GM19025 (cell line): ENCODE measurements around the gene RUNX2.

Experiments used
- ATAC-seq: cut with Tn5 transposase; IDR thresholded peaks from one replicate; pipeline ENCODE4 v1.9.1; 2021; ENCODE audit warnings: mild to moderate bottlenecking, low read depth, moderate library complexity; ENCODE audit not compliant: unreplicated experiment

Gene RUNX2

DNA sequence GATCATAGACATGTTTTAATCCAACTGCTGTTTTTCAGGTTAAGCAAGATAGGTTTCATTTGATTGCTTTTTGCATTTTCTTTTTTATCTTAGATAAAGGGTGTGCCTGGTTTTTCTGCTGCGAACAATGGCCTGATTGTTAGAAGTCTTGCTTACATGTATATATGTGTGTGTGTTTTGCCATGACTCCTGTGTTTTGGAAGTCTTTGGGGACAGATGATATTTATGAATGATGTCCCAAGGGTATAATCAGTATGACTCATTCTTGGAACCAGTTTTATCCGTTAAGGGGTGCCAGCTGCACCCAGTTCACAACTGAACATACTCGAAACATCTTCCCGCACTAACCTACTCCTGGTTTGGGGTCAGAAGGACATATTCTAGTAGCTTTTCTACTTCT lies 279.7 kb downstream of the RUNX2 start:
- no peak for ATAC-seq

DNA sequence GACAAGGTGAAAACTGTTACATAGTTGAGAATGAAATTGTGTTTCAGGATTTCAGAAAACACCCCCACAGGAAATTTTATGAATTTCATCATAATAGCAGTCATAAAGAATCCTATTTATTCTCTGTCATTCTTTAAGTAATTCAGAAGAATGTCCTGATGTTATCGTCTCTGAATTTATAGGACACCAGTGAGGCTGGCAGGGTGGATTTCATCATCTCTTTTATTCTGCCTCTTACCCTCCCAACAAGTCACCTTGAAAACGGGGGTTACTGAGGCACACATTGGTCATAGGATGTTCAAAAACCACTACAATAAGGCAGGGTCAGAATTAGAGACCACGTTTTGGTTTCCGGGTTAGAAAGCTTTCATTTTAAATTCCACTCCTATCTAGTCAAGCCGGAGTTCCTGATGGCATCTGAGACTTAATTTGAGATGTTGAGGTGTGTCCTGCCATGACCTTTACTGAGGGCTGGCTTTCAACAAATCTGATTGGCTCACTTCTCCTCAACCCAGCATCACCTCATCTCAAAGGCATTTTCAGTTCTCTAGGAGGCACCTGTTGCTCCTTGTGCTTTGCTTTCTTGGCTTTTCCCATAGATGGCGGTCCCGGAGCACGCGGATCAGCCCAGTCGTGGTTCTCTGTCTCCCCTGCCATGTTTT lies 280.3 kb downstream of the RUNX2 start:
- no peak for ATAC-seq

GRCh38 chr6:45609141-45609638 lies 281.1 kb downstream of the RUNX2 start:
- ATAC-seq: no peak

DNA sequence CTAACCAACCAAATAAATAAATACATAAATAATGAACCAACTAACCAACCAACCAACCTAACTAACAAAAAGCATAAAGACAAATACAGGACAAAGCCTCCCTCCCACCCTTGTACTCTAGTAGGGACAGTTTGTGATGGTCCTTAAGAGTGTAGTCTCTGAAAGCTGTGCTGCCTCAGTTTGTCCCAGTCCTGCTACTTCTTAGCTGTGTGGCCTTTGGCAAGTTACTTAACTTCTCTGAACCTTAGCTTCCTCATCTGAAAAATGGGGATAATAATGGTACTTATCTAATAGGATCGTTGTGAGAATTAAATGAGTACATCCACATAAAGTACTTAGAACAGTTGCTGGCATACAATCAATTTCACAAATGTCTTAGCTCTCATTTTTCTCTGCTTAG lies 282.2 kb downstream of the RUNX2 start:
- ATAC-seq: no peak

GRCh38 chr6:45610832-45611231 lies 282.7 kb downstream of the RUNX2 start:
- no peak for ATAC-seq

DNA sequence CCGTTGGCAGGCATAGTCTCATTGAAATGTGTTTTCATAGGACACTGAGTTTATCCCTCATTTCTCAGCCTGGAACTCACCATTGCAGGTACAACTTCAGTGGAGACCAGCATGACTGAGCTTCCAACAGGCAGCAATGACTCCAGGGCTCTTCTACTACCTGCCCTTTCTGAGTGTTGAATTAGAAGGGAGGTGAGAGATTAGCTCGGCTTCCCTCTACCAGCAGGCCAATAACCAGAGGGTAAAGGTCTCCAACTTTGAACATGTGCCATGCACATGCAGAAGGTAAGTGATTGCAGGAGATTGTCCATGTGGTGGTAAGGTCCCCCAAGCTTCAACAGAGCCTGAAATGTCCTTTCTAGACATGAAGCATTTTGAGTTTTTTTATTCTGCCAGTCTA lies 283.4 kb downstream of the RUNX2 start:
- no peak for ATAC-seq

DNA sequence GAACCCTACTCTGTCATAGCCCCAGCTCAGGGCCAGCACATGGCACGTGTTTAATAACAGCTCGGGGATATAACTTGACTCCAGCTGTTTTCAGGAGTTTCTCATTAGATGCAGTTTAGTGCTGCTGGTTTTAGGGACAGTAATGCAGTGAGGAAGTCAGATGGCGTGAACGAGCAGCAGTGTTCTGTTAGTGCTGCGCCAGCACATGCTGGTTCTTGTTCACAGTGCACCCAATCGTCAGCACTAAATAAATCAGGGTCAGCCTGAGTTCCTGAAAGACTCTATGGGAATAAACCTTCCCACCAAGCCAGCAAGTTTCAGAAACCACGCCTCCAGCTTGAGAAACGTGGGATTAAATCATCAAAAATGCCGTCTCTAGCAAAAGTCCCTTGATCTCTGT lies 285.5 kb downstream of the RUNX2 start:
- ATAC-seq: no peak

DNA sequence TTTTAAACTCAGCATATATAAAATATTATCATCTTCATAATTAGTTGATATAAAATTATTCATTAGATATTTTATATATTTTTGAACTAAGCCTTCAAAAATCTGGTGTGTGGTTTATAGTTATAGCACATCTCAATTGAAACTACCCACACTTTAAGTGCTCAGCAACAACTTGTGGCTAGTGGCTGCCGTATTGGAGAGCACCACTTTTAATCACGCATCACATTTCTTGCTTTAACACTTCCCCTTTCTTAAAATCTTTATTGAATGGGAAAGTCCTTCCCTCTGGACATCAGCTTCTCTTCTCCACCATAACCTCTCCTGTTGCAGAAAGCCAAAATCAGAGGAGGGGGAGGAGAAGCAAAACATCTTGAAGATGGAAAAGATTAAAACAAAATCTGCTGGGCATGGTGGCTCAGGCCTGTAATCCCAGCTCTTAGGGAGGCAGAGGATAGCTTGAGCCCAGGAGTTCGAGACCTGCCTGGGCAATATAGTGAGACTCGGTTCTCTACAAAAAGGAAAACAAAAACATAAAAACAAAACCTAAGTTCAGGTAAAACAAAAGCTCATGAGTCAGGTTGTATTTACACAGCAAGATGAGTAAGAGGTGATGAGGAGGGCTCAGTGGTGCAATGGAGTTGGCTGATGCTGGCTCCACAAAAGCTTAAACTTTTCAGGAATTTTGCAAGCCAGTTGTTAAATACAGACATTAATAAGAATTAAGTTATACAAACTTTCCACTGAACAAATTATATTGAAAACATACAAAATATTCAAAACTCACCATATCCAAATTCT lies 286.6 kb downstream of the RUNX2 start:
- no peak for ATAC-seq

DNA sequence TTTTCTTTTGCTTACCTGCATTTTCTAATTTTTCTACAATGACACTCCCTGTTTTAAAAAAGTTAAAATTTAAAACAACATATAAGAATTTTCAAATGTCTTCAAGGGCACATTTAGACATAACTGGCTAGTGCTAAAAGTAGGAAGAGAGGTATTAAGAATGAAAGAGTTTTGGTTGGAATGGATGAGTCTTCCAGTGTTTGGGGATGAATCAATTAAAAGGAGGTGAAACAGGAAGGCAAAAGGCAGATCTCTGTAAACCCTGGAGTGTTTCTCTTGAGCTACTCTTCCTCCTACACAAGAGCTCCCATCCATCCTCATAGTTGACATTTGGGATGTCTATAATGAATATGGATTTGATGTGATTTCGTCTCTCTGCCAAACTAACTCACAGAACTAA lies 288.1 kb downstream of the RUNX2 start:
- ATAC-seq: no peak

DNA sequence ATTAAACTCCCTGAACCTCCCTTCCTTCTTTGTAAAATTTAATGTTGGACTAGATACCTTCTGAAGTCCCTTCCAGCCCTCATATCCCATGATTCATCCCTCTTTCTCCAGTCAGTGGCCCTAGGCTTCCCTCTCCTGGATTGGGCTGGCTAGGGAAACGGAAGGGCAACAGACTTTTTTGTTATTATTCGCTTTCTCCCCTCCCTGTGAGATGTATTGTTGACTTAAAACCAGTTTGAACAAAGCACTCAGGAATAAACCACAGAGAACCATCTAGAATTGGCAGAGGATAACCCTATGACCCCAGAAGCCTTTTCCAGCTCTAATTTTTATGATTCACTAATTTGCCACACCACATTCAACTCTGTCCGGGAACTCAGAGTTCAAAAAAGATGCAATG lies 289.3 kb downstream of the RUNX2 start:
- ATAC-seq: no peak

GRCh38 chr6:45618259-45618658 lies 290.1 kb downstream of the RUNX2 start:
- no peak for ATAC-seq

GRCh38 chr6:45619211-45619760 lies 291.2 kb downstream of the RUNX2 start:
- ATAC-seq: no peak

DNA sequence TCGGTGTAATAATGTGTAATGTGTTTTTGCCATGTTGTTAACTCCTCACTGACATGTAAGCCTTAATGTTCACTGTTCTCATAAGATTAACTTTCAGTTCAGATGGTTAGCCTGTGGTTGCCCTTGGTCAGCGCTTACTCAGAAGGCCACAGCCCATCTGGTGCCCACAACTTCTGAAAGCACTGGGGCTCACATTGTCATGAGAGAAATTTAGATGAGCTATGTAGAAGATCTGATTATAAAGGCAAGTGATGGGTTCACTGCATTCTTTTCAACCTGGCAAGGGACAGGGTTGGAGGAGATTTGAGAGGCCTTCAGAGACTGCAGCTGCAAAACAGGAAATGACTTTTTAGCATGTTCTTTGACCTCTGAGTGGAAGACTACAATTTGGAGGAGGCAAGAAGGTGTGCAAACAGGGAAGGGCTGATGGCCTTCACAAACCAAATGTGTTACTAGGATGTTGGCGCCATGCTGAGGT lies 291.9 kb downstream of the RUNX2 start:
- no peak for ATAC-seq

DNA sequence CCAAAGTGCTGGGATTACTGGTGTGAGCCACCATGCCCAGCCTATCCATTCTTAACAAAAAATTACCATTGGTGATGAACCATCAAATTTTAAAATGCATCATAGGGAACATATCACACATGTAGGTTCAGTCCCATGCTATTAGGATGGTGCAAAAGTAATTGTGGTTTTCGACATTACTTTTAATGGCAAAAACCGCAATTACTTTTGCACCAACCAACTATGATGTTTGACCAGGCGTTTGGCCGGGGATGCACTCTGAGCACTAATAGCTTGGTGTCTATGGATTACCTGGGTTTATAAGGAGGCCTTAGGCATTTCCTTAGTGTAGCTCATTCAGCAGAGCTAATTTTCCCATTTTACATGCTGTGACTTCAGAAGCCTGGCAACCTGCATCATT lies 296.1 kb downstream of the RUNX2 start:
- ATAC-seq: no peak

- ATAC-seq: no peak
Observed at GRCh38 chr6:45625191-45625664, 297.1 kb downstream of the RUNX2 start.

GRCh38 chr6:45626087-45626891 lies 298.2 kb downstream of the RUNX2 start:
- ATAC-seq: no peak

- ATAC-seq: no peak
Observed at GRCh38 chr6:45630314-45630713, 302.2 kb downstream of the RUNX2 start.

GRCh38 chr6:45630801-45631200 lies 302.7 kb downstream of the RUNX2 start:
- ATAC-seq: no peak

- ATAC-seq: no peak
Observed at GRCh38 chr6:45631396-45631795, 303.3 kb downstream of the RUNX2 start.

GRCh38 chr6:45633272-45633908 lies 305.3 kb downstream of the RUNX2 start:
- no peak for ATAC-seq
